Panc1 (cell line): ENCODE measurements around the gene SIGLEC5. TPM values are rescaled to one million over a fixed set of nuclear protein-coding genes. Genes with fewer than 3 reads are reported as not detected.

ENCODE experiments used
- ATAC-seq: fragments of 200-7000 bp; cut with Tn5 transposase; 2 replicates; pipeline ENCODE4 v1.9.1; 2020; ENCODE audit warnings: mild to moderate bottlenecking, moderate library complexity
- BruUV-seq: library from RNA; stranded (reverse); fragments of 400-500 nt; replicated peaks from 2 replicates; lab custom pipeline; 2021; lab: Mats Ljungman, UMichigan
- CTCF ChIA-PET: fragments of 300-600 bp; sonication (Branson Sonifier 250); formaldehyde crosslinking; loops from one replicate; lab custom pipeline; 2022; ENCODE audit warnings: antibody characterized with exemption; lab: Charles Lee
- POLR2A ChIA-PET: fragments of 300-600 bp; sonication (Branson Sonifier 250); formaldehyde crosslinking; loops from one replicate; lab custom pipeline; 2022; ENCODE audit warnings: antibody characterized with exemption; lab: Charles Lee
- DNase-seq: peaks from one replicate; pipeline ENCODE4 v3.0.0-alpha.2; 2010; ENCODE audit warnings: low read depth, low spot score
- H3K27ac ChIP-seq: 2 replicates; pipeline ENCODE4 v1.5.1; 2011; ENCODE audit warnings: mild to moderate bottlenecking, low read length, inconsistent platforms
- H3K27me3 ChIP-seq: fragments of 200-500 bp; sonication (Bioruptor generic); 2 replicates; pipeline ENCODE4 v1.6.0; 2014; ENCODE audit warnings: low read length, inconsistent platforms; ENCODE audit not compliant: control insufficient read depth, insufficient read depth
- H3K36me3 ChIP-seq: fragments of 200-500 bp; sonication (Bioruptor generic); 2 replicates; pipeline ENCODE4 v1.5.1; 2014; ENCODE audit warnings: inconsistent platforms, mild to moderate bottlenecking, low read length, moderate library complexity; ENCODE audit not compliant: control insufficient read depth, insufficient read depth
- H3K4me1 ChIP-seq: 2 replicates; pipeline ENCODE4 v1.5.1; 2011; ENCODE audit warnings: inconsistent platforms, mild to moderate bottlenecking, low read length, moderate library complexity; ENCODE audit not compliant: control insufficient read depth, insufficient read depth
- H3K4me3 ChIP-seq, 2 experiments: 2 replicates each; pipeline ENCODE4 v1.5.1; 2011 to 2012; ENCODE audit warnings: low read depth in 2 of 2, low read length in 2 of 2, mild to moderate bottlenecking in 2 of 2, inconsistent platforms in 1 of 2, moderate library complexity in 1 of 2
- H3K9me3 ChIP-seq: fragments of 200-500 bp; sonication (Bioruptor generic); 2 replicates; pipeline ENCODE4 v1.5.1; 2014; ENCODE audit warnings: low read depth, mild to moderate bottlenecking, inconsistent platforms, low read length, moderate library complexity; ENCODE audit not compliant: control insufficient read depth, insufficient read depth
- CTCF ChIP-seq: fragments of 450-650 bp; IDR thresholded peaks from 2 replicates; pipeline ENCODE4 v1.5.1; 2017; ENCODE audit warnings: mild to moderate bottlenecking
- POLR2AphosphoS5 ChIP-seq: IDR thresholded peaks from 2 replicates; pipeline ENCODE4 v1.6.1; 2012; ENCODE audit warnings: mild to moderate bottlenecking, low read depth, low read length, moderate library complexity
- REST ChIP-seq, 2 experiments: IDR thresholded peaks; 2 replicates each; pipeline ENCODE4 v1.6.1; 2011 to 2012; ENCODE audit warnings: low read depth in 2 of 2, control low read depth in 1 of 2, low read length in 1 of 2, mild to moderate bottlenecking in 1 of 2, moderate library complexity in 1 of 2; ENCODE audit not compliant: insufficient read depth in 1 of 2
- SIN3A ChIP-seq: IDR thresholded peaks from 2 replicates; pipeline ENCODE4 v1.6.1; 2012; ENCODE audit warnings: low read depth, mild to moderate bottlenecking, low read length, moderate library complexity, borderline replicate concordance; ENCODE audit not compliant: insufficient read depth
- TCF7L2 ChIP-seq: IDR thresholded peaks from 2 replicates; pipeline ENCODE4 v1.6.1; 2011; ENCODE audit warnings: mild to moderate bottlenecking, low read depth, low read length, inconsistent platforms
- in situ Hi-C: cut with HindIII; loops from 2 replicates; pipeline ENCODE4 v1.10.0; 2016; ENCODE audit warnings: low sequenced_read_pairs, low pct_unique_long_range_greater_than_20kb
- intact Hi-C: fragments of 100-400 bp; cut with micrococcal nuclease; formaldehyde crosslinking; loops from one replicate; pipeline ENCODE4 v1.10.0; 2022; ENCODE audit not compliant: unreplicated experiment
- total RNA-seq: library from RNA; stranded (reverse); gene quantifications from one replicate; pipeline ENCODE4 v1.2.1, GENCODE V29; 2021; ENCODE audit not compliant: unreplicated experiment

The SIGLEC5 gene
- total RNA-seq, 1 experiment from 2014 or later = not detected

- H3K9me3 ChIP-seq = no peaks in the 10 kb centered on the region
- no peak overlapping the region for H3K4me3 ChIP-seq
- DNase-seq = no peak
- in situ Hi-C loops = no loop called here
- ChIA-PET CTCF (interaction anchor here (1.4 kb wide), 1 partner anchor 174 kb away, joined by 3 read pairs; no protein-coding TSS in a partner anchor), POLR2A (no interaction called here)
- no peak overlapping the region for H3K27ac ChIP-seq
- H3K27me3 ChIP-seq = no peaks in the 10 kb centered on the region; the same call in 1 of the 2 replicates
- intact Hi-C loops = loop anchor here (10.0 kb wide), 1 partner anchor 320 kb away; no protein-coding TSS in a partner anchor
- H3K36me3 ChIP-seq = no peaks in the 10 kb centered on the region
- no peaks in the 10 kb centered on the region for H3K4me1 ChIP-seq
- 0 out of 2 replicates have a peak, but pooled peaks have one; percentile 63 for ATAC-seq
- no TSS peak for BruUV-seq
- TF ChIP-seq REST (IDR thresholded peaks at IDR 0.05; ENCODE audit: insufficient read depth in 1 of 2, low read depth in 2 of 2, low read length in 1 of 2) (no peak), SIN3A (no peak), TCF7L2 (no peak), CTCF (peak; percentile 59), POLR2AphosphoS5 (no peak)
Observed at GRCh38 chr19:51654783-51655182, 24.6 kb upstream of the SIGLEC5 start.

GRCh38 chr19:51653162-51653561 lies 23.0 kb upstream of the SIGLEC5 start:
- H3K36me3 ChIP-seq = no peaks in the 10 kb centered on the region
- H3K9me3 ChIP-seq = no peaks in the 10 kb centered on the region
- peaks cover 4% of the 10 kb centered on the region for H3K27me3 ChIP-seq
- in situ Hi-C loops (no loop called here), intact Hi-C loops (loop anchor here (10.0 kb wide), 1 partner anchor 318 kb away; no protein-coding TSS in a partner anchor)
- no TSS peak for BruUV-seq
- ChIA-PET POLR2A (no interaction called here), CTCF (no interaction called here)
- ATAC-seq = no peak
- no peak overlapping the region for H3K27ac ChIP-seq
- H3K4me3 ChIP-seq = no peak overlapping the region
- TF ChIP-seq TCF7L2 = no peak
- no peak for TF ChIP-seq REST (IDR thresholded peaks at IDR 0.05; ENCODE audit: insufficient read depth in 1 of 2, low read depth in 2 of 2, low read length in 1 of 2)
- no peak for TF ChIP-seq CTCF
- TF ChIP-seq SIN3A = no peak
- TF ChIP-seq POLR2AphosphoS5 = no peak
- H3K4me1 ChIP-seq = no peaks in the 10 kb centered on the region
- no peak for DNase-seq
